Nucleus accumbens (tissue), 56 donors: ENCODE measurements around the gene LRP1.
A peak's percentile ranks its signal among the peaks of the same experiment; 100 is the strongest.

ENCODE experiments used
- DNase-seq, 56 donors: peaks; one replicate each; lab custom pipeline; 2025; lab: John Stamatoyannopoulos, UW

LRP1 gene

GRCh38 chr12:57127726-57128518 lies at the start of gene LRP1:
Gene LRP1 (plus strand): TSS chr12:57128483. CDS start chr12:57128965, 482 bp downstream.
- peak in 53 of 56 donors; percentile 45 to 89 (median 79) for DNase-seq

GRCh38 chr12:57078519-57079404 lies 49.5 kb upstream of the LRP1 start, which contains the start of gene NEMP1:
Gene NEMP1 (minus strand): TSS chr12:57078791. CDS start chr12:57078745, 46 bp downstream.
- peak; percentile 54 to 100 (median 98) for DNase-seq

- DNase-seq = no peak
Observed at GRCh38 chr12:57079821-57080220, 48.5 kb upstream of the LRP1 start.

GRCh38 chr12:57080855-57081254 lies 47.4 kb upstream of the LRP1 start:
- no peak for DNase-seq

GRCh38 chr12:57085999-57086492 lies 42.2 kb upstream of the LRP1 start:
- peak in 14 of 56 donors; percentile 8 to 61 (median 25) for DNase-seq

GRCh38 chr12:57086493-57087009 lies 41.7 kb upstream of the LRP1 start:
- DNase-seq = peak in 43 of 56 donors; percentile 10 to 78 (median 44)

GRCh38 chr12:57087010-57087690 lies 41.1 kb upstream of the LRP1 start:
- DNase-seq = peak in 52 of 56 donors; percentile 24 to 84 (median 63)

GRCh38 chr12:57087691-57088353 lies 40.5 kb upstream of the LRP1 start:
- peak in 39 of 56 donors; percentile 25 to 76 (median 51) for DNase-seq

GRCh38 chr12:57088354-57089270 lies 39.7 kb upstream of the LRP1 start, which contains the start of gene NAB2:
Gene NAB2 (plus strand): TSS chr12:57089114. CDS start chr12:57089272, 158 bp downstream.
- peak in 55 of 56 donors; percentile 37 to 94 (median 83) for DNase-seq

- DNase-seq = peak in 45 of 56 donors; percentile 12 to 81 (median 55)
Observed at GRCh38 chr12:57089271-57090245, 38.7 kb upstream of the LRP1 start.

GRCh38 chr12:57090490-57090889 lies 37.8 kb upstream of the LRP1 start:
- DNase-seq = no peak

- DNase-seq = peak in 45 of 56 donors; percentile 7 to 79 (median 47)
Observed at GRCh38 chr12:57090924-57091637, 37.2 kb upstream of the LRP1 start.

GRCh38 chr12:57091638-57092528 lies 36.4 kb upstream of the LRP1 start:
- no peak for DNase-seq

GRCh38 chr12:57092529-57092862 lies 35.8 kb upstream of the LRP1 start:
- DNase-seq = peak in 1 of 56 donors; percentile 4

GRCh38 chr12:57092876-57093414 lies 35.3 kb upstream of the LRP1 start:
- DNase-seq = no peak
